Measurements from ENCODE around the gene ZNF735. TPM values are rescaled to one million over a fixed set of nuclear protein-coding genes. Genes with fewer than 3 reads are reported as not detected.

Gene ZNF735
- total RNA-seq, 1 donor from 2014 or later, result not detected

DNA sequence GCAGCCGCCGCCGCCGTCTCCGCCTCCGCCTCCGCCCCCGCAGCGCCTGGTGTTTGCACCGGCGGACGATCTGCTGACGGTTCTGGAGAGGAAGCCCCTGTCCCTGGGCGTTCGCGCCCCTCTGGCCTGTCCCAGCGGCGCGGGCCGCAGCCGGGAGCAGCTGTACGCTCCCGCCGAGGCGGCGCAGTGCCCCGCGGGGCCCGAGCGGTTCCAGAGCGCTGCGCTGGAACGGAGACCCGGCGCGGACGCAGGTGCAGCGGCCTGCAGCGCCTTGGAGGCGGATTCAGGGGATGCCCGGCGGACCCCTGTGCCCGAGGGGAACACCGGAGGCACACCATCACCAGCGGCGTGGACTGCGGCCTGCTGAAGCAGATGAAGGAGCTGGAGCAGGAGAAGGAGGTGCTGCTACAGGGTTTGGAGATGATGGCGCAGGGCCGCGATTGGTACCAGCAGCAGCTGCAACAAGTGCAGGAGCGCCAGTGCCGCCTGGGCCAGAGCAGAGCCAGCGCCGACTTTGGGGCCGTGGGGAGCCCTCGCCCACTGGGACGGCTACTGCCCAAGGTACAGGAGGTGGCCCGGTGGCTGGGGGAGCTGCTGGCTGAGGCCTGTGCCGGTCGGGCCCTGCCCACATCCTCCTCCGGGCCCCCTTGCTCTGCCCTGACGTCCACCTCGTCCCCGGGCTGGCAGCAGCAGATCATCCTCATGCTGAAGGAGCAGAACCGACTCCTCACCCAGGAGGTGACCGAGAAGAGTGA lies 24.8 kb upstream of the ZNF735 start:
- TF ChIP-seq, protein P1, sequence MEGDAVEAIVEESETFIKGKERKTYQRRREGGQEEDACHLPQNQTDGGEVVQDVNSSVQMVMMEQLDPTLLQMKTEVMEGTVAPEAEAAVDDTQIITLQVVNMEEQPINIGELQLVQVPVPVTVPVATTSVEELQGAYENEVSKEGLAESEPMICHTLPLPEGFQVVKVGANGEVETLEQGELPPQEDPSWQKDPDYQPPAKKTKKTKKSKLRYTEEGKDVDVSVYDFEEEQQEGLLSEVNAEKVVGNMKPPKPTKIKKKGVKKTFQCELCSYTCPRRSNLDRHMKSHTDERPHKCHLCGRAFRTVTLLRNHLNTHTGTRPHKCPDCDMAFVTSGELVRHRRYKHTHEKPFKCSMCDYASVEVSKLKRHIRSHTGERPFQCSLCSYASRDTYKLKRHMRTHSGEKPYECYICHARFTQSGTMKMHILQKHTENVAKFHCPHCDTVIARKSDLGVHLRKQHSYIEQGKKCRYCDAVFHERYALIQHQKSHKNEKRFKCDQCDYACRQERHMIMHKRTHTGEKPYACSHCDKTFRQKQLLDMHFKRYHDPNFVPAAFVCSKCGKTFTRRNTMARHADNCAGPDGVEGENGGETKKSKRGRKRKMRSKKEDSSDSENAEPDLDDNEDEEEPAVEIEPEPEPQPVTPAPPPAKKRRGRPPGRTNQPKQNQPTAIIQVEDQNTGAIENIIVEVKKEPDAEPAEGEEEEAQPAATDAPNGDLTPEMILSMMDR (IDR thresholded peaks at IDR 0.05; ENCODE audit: insufficient read depth, low read length, poor library complexity, severe bottlenecking), result no peak
- no peak for DNase-seq (ENCODE audit: low read depth)
- H3K4me3 ChIP-seq (ENCODE audit: low read depth, low read length), result no peak overlapping the region
- H3K27me3 ChIP-seq (ENCODE audit: control insufficient read depth, insufficient read depth, low read length), result no peaks in the 10 kb centered on the region
- no peaks in the 10 kb centered on the region for H3K36me3 ChIP-seq (ENCODE audit: control insufficient read depth, insufficient read depth, low read length)

DNA sequence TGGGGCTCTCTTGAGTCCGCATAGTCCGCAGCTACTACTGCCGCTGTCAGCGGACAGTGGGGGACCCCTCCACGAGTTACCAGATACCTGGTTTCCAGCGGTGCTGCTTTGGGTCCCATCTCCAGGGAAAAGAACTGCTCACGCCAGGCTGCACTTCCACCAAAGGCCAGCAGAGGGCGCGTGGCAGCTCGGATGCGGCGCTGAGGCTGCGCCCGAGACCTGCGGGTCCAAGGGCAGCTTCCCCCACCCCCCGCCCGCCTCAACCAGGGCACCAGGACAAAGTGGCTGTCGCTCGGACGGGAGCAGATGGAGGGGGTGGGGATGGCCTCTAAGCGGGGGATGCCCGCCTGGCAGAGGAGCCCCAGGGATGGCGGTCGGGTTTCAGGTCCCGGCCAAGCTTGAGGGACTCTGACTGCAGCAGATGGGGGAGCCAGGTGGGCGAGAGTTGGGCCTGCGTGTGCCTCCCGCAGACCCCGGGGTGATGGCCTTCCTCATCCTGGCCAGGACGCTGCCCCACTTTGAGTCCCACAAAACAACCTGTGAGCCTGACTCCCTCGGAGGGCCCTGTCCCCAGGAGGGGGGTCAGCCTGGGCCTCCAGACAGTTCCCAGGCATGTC lies 23.8 kb upstream of the ZNF735 start:
- no peaks in the 10 kb centered on the region for H3K36me3 ChIP-seq (ENCODE audit: control insufficient read depth, insufficient read depth, low read length)
- TF ChIP-seq, protein P1 (IDR thresholded peaks at IDR 0.05; ENCODE audit: insufficient read depth, low read length, poor library complexity, severe bottlenecking), result peak; percentile 27
- no peak for DNase-seq (ENCODE audit: low read depth)
- no peak overlapping the region for H3K4me3 ChIP-seq (ENCODE audit: low read depth, low read length)
- H3K27me3 ChIP-seq (ENCODE audit: control insufficient read depth, insufficient read depth, low read length), result no peaks in the 10 kb centered on the region

DNA sequence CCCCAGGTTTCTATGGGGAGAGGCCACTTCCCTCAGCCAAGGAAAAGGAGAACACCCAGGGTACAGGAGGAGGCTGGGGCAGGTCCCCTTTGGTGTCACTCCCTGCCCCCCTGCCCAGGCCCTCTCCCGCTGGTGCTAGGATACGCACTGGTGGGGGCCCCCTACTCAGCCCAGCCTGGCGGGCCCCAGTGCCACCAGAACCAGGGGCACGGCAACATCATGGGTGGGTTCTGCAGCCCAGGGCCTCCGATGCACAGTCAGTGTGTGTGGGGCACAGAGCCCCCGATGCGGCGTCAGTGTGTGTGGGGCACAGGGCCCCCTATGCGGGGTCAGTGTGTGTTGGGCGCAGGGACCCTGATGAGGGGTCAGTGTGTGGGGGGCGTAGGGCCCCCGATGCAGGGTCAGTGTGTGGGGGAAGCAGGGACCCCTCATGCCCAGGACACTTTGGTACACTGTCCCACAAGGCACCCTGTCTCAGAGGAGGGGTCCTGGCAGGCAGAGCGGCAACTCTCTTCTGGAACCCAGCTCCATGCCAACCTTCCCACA lies 23.1 kb upstream of the ZNF735 start:
- H3K36me3 ChIP-seq (ENCODE audit: control insufficient read depth, insufficient read depth, low read length), result no peaks in the 10 kb centered on the region
- no peak for DNase-seq (ENCODE audit: low read depth)
- TF ChIP-seq, protein P1 (IDR thresholded peaks at IDR 0.05; ENCODE audit: insufficient read depth, low read length, poor library complexity, severe bottlenecking), result no peak
- H3K27me3 ChIP-seq (ENCODE audit: control insufficient read depth, insufficient read depth, low read length), result no peaks in the 10 kb centered on the region
- no peak overlapping the region for H3K4me3 ChIP-seq (ENCODE audit: low read depth, low read length)

DNA sequence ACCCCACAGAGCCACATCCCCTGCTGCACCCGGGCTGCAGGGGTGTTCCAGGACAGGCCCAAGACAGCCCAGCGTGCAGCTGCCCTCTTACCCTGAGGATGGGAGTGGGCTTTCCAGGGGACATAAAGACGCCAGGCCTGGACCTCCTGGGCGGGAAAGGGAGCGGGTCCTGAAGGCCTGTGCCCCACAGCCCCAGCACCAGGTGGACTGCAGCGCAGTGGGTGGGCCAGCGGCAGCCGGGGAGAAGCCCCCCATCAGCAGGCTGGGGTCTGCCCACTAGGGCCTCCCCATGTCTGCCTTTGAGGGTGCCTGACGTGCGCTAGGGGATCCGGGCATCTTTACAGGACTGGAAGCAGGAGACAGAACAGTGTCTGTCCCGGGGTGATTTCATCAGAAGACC lies 22.6 kb upstream of the ZNF735 start:
- no peak for DNase-seq (ENCODE audit: low read depth)
- Histone ChIP-seq H3K4me3 (ENCODE audit: low read depth, low read length) (no peak overlapping the region), H3K36me3 (ENCODE audit: control insufficient read depth, insufficient read depth, low read length) (no peaks in the 10 kb centered on the region), H3K27me3 (ENCODE audit: control insufficient read depth, insufficient read depth, low read length) (no peaks in the 10 kb centered on the region)
- TF ChIP-seq, protein P1 (IDR thresholded peaks at IDR 0.05; ENCODE audit: insufficient read depth, low read length, poor library complexity, severe bottlenecking), result no peak

DNA sequence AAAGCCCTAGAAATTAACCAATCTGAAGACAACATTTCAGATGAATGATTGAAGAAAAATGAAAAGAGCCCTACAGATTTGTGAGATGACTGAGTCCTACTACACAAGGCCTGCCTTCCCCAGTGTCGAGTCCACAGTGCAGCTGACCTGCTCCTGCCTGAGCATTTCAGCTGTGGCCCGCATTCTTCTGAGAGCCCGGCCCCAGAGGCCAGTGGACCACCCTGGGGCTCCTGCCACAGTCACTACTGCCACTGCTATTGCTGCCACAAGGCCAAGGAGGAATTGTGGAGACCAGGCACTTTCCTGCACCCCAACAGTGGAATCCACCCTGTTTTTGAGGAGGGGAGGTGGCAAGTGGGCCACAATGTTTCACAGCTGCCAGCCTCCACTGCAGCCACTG lies 19.6 kb upstream of the ZNF735 start:
- H3K27me3 ChIP-seq (ENCODE audit: control insufficient read depth, insufficient read depth, low read length), result no peaks in the 10 kb centered on the region
- TF ChIP-seq, protein P1 (IDR thresholded peaks at IDR 0.05; ENCODE audit: insufficient read depth, low read length, poor library complexity, severe bottlenecking), result no peak
- DNase-seq (ENCODE audit: low read depth), result no peak
- no peaks in the 10 kb centered on the region for H3K36me3 ChIP-seq (ENCODE audit: control insufficient read depth, insufficient read depth, low read length)
- no peak overlapping the region for H3K4me3 ChIP-seq (ENCODE audit: low read depth, low read length)
